ENCODE measurements around the gene MSMP.

MSMP gene

GRCh38 chr9:35776018-35776417, 21.9 kb upstream of the MSMP start:
- H3K36me3 ChIP-seq (replicated peaks): no peaks in the 10 kb centered on the region
- no peak for DNase-seq
- TF ChIP-seq, protein P1, sequence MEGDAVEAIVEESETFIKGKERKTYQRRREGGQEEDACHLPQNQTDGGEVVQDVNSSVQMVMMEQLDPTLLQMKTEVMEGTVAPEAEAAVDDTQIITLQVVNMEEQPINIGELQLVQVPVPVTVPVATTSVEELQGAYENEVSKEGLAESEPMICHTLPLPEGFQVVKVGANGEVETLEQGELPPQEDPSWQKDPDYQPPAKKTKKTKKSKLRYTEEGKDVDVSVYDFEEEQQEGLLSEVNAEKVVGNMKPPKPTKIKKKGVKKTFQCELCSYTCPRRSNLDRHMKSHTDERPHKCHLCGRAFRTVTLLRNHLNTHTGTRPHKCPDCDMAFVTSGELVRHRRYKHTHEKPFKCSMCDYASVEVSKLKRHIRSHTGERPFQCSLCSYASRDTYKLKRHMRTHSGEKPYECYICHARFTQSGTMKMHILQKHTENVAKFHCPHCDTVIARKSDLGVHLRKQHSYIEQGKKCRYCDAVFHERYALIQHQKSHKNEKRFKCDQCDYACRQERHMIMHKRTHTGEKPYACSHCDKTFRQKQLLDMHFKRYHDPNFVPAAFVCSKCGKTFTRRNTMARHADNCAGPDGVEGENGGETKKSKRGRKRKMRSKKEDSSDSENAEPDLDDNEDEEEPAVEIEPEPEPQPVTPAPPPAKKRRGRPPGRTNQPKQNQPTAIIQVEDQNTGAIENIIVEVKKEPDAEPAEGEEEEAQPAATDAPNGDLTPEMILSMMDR (IDR thresholded peaks at IDR 0.05; ENCODE audit: low read depth, low read length, missing control alignments): no peak
- in situ Hi-C loops (cut with HindIII; ENCODE audit: low pct_ligation_motif_present, low sequenced_read_pairs): no loop called here
- peaks cover 4% of the 10 kb centered on the region for H3K27me3 ChIP-seq (replicated peaks)
- H3K4me3 ChIP-seq (ENCODE audit: low read depth, low read length): no peak overlapping the region
- H3K27ac ChIP-seq: no peak overlapping the region

GRCh38 chr9:35774907-35775635, 21.0 kb upstream of the MSMP start:
- no peaks in the 10 kb centered on the region for H3K36me3 ChIP-seq (replicated peaks)
- H3K27ac ChIP-seq: no peak overlapping the region
- in situ Hi-C loops (cut with HindIII; ENCODE audit: low pct_ligation_motif_present, low sequenced_read_pairs): no loop called here
- TF ChIP-seq, protein P1 (IDR thresholded peaks at IDR 0.05; ENCODE audit: low read depth, low read length, missing control alignments): no peak
- H3K27me3 ChIP-seq (replicated peaks): peaks cover 4% of the 10 kb centered on the region
- no peak for DNase-seq
- no peak overlapping the region for H3K4me3 ChIP-seq (ENCODE audit: low read depth, low read length)

- DNase-seq: no peak
- no peak overlapping the region for H3K4me3 ChIP-seq (ENCODE audit: low read depth, low read length)
- H3K36me3 ChIP-seq (replicated peaks): no peaks in the 10 kb centered on the region
- in situ Hi-C loops (cut with HindIII; ENCODE audit: low pct_ligation_motif_present, low sequenced_read_pairs): no loop called here
- no peaks in the 10 kb centered on the region for H3K27me3 ChIP-seq (replicated peaks)
- H3K27ac ChIP-seq: no peak overlapping the region
- TF ChIP-seq, protein P1 (IDR thresholded peaks at IDR 0.05; ENCODE audit: low read depth, low read length, missing control alignments): no peak
These were observed 17.9 kb upstream of the MSMP start for GRCh38 chr9:35771943-35772342.

DNA sequence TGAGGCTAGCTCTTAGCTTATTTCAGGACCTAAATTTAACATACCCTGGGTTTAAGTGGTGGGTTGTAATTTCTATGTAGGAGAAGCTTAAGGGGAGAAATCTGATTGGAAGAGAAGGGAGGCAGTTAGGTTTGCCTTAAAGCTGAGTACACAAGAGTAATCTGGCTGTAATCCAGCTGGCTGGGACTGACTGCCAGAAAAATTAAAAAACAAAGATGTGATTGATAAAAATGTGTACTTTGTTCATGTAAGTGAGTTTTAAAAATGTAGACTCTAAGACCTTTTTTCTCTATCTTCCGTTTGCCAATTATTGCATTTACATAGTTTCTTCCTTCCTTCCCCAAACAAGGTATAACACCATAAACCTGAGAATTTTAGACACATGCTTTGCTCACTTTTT, 17.5 kb upstream of the MSMP start:
- H3K4me3 ChIP-seq (ENCODE audit: low read depth, low read length): no peak overlapping the region
- no peaks in the 10 kb centered on the region for H3K36me3 ChIP-seq (replicated peaks)
- H3K27ac ChIP-seq: no peak overlapping the region
- no peaks in the 10 kb centered on the region for H3K27me3 ChIP-seq (replicated peaks)
- TF ChIP-seq, protein P1 (IDR thresholded peaks at IDR 0.05; ENCODE audit: low read depth, low read length, missing control alignments): no peak
- in situ Hi-C loops (cut with HindIII; ENCODE audit: low pct_ligation_motif_present, low sequenced_read_pairs): no loop called here
- DNase-seq: no peak

DNA sequence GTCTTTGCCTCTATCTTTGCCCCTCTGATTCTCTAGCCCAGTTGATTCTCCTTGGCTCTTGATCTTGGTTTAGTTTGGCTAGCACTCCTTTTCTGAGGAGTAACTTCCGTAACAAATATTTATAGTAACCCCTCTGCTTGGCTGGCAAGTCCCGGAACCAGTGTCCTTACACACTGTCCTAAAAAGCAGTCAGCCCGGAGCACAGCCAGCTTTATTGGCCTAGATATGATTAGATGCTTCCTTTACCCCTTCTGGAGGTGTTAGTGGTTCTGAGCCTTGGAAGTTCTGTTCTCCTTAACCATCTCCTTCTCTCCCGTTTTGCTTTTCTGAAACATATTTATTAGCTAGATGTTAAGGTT, 17.0 kb upstream of the MSMP start:
- no peak overlapping the region for H3K4me3 ChIP-seq (ENCODE audit: low read depth, low read length)
- no peaks in the 10 kb centered on the region for H3K36me3 ChIP-seq (replicated peaks)
- no peak for DNase-seq
- in situ Hi-C loops (cut with HindIII; ENCODE audit: low pct_ligation_motif_present, low sequenced_read_pairs): no loop called here
- TF ChIP-seq, protein P1 (IDR thresholded peaks at IDR 0.05; ENCODE audit: low read depth, low read length, missing control alignments): no peak
- H3K27me3 ChIP-seq (replicated peaks): no peaks in the 10 kb centered on the region
- H3K27ac ChIP-seq: no peak overlapping the region

DNA sequence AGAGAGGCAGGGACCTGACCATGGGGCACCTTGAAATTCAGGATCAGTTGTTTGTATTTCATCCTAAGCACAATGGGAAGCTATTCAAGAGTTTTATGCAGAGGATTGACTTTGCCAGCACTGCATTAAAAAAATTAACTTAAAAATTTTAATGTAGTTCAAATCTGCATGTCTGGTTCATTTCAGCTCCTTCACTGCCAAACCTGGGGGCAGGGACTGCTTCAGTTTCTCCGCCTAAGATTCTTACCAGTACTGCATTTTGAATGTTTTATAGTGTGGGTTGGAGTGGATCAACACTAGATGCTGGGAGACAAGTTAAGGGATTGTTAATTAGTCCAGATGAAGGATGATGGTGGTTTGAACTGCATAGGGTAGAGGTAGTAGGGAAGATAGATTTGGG, 15.7 kb upstream of the MSMP start:
- DNase-seq: no peak
- H3K36me3 ChIP-seq (replicated peaks): no peaks in the 10 kb centered on the region
- no peak overlapping the region for H3K27ac ChIP-seq
- TF ChIP-seq, protein P1 (IDR thresholded peaks at IDR 0.05; ENCODE audit: low read depth, low read length, missing control alignments): no peak
- H3K4me3 ChIP-seq (ENCODE audit: low read depth, low read length): no peak overlapping the region
- in situ Hi-C loops (cut with HindIII; ENCODE audit: low pct_ligation_motif_present, low sequenced_read_pairs): no loop called here
- no peaks in the 10 kb centered on the region for H3K27me3 ChIP-seq (replicated peaks)

Data from brain microvascular endothelial cell (primary cell).